ENCODE measurements around the gene DNAH9.

Gene DNAH9

GRCh38 chr17:11779892-11780291 is 181.6 kb downstream of the DNAH9 start:
- no peak for FAIRE-seq

GRCh38 chr17:11780621-11781020 is 182.4 kb downstream of the DNAH9 start:
- no peak for FAIRE-seq

GRCh38 chr17:11786711-11787438 is 188.6 kb downstream of the DNAH9 start:
- no peak for FAIRE-seq

- no peak for FAIRE-seq
Measured at GRCh38 chr17:11795906-11796305, 197.6 kb downstream of the DNAH9 start.

GRCh38 chr17:11797803-11798202 is 199.5 kb downstream of the DNAH9 start:
- no peak for FAIRE-seq

- FAIRE-seq = no peak
Measured at GRCh38 chr17:11803231-11803969, 205.1 kb downstream of the DNAH9 start.

GRCh38 chr17:11805138-11805537 is 206.9 kb downstream of the DNAH9 start:
- FAIRE-seq = no peak

GRCh38 chr17:11805952-11806351 is 207.7 kb downstream of the DNAH9 start:
- FAIRE-seq = no peak

- FAIRE-seq = no peak
Measured at GRCh38 chr17:11807606-11808005, 209.3 kb downstream of the DNAH9 start.

- FAIRE-seq = no peak
Measured at GRCh38 chr17:11813278-11813677, 215.0 kb downstream of the DNAH9 start.

GRCh38 chr17:11813871-11814270 is 215.6 kb downstream of the DNAH9 start:
- FAIRE-seq = no peak

GRCh38 chr17:11814655-11815262 is 216.5 kb downstream of the DNAH9 start:
- FAIRE-seq = no peak

GRCh38 chr17:11816409-11816808 is 218.1 kb downstream of the DNAH9 start:
- no peak for FAIRE-seq

GRCh38 chr17:11823862-11824261 is 225.6 kb downstream of the DNAH9 start:
- no peak for FAIRE-seq

GRCh38 chr17:11825572-11826209 is 227.4 kb downstream of the DNAH9 start:
- no peak for FAIRE-seq

- no peak for FAIRE-seq
Measured at GRCh38 chr17:11832401-11833137, 234.3 kb downstream of the DNAH9 start.

GRCh38 chr17:11836508-11836907 is 238.2 kb downstream of the DNAH9 start:
- FAIRE-seq = no peak

- no peak for FAIRE-seq
Measured at GRCh38 chr17:11840052-11840451, 241.8 kb downstream of the DNAH9 start.

GRCh38 chr17:11840831-11841230 is 242.6 kb downstream of the DNAH9 start:
- no peak for FAIRE-seq

GRCh38 chr17:11848330-11848729 is 250.1 kb downstream of the DNAH9 start:
- FAIRE-seq = peak; percentile 23

- FAIRE-seq = no peak
Measured at GRCh38 chr17:11852231-11852630, 254.0 kb downstream of the DNAH9 start.

GRCh38 chr17:11852912-11853311 is 254.6 kb downstream of the DNAH9 start:
- no peak for FAIRE-seq
